Esophagus squamous epithelium (tissue), 4 donors: ENCODE results near the gene DGUOK.

Source experiments
- CTCF ChIP-seq, 6 experiments: fragments of 450-650 bp in 4 of 6; fragments of 200-600 bp in 2 of 6; sonication (generic) in 2 of 6; IDR thresholded peaks; one replicate each; pipeline ENCODE4 v1.5.1; 2016 to 2019; ENCODE audit warnings: antibody characterized with exemption in 6 of 6, mild to moderate bottlenecking in 4 of 6, moderate library complexity in 4 of 6
- POLR2A ChIP-seq, 4 donors: fragments of 450-650 bp; IDR thresholded peaks; one replicate each; pipeline ENCODE4 v1.6.1; 2017; ENCODE audit warnings: antibody characterized with exemption in 4 of 4, mild to moderate bottlenecking in 4 of 4, moderate library complexity in 3 of 4

- TF ChIP-seq CTCF (IDR thresholded peaks at IDR 0.05): no peak
- no peak for TF ChIP-seq POLR2A (IDR thresholded peaks at IDR 0.05)
Observed at GRCh38 chr2:73910873-73911547, 15.7 kb upstream of the DGUOK start.
